ENCODE data around the gene ATP9A. TPM values are rescaled to one million over a fixed set of nuclear protein-coding genes. Genes with fewer than 3 reads are reported as not detected.
"Not testable (repeated sequence)": the region's sequence is repeated elsewhere in the genome, so short reads cannot be mapped to it uniquely, and the experiment has no call there.

ATP9A gene
- total RNA-seq, 1 donor from 2014 or later, result 55.6 TPM

- peak in 1 of 2 donors; percentile 19 for DNase-seq (ENCODE audit: low read depth in 2 of 2)
These were observed 108.6 kb downstream of the ATP9A start for GRCh38 chr20:51659491-51660050.

- DNase-seq (ENCODE audit: low read depth in 2 of 2), result no peak
These were observed 111.4 kb downstream of the ATP9A start for GRCh38 chr20:51656726-51657260.

GRCh38 chr20:51656089-51656488 is 112.1 kb downstream of the ATP9A start:
- DNase-seq (ENCODE audit: low read depth in 2 of 2), result not testable (repeated sequence)

- DNase-seq (ENCODE audit: low read depth in 2 of 2), result no peak
These were observed 113.7 kb downstream of the ATP9A start for GRCh38 chr20:51654495-51654894.

GRCh38 chr20:51654060-51654459 is 114.1 kb downstream of the ATP9A start:
- no peak for DNase-seq (ENCODE audit: low read depth in 2 of 2)

GRCh38 chr20:51653226-51653625 is 115.0 kb downstream of the ATP9A start:
- no peak for DNase-seq (ENCODE audit: low read depth in 2 of 2)

- peak; percentile 70 to 72 for DNase-seq (ENCODE audit: low read depth in 2 of 2)
These were observed 116.2 kb downstream of the ATP9A start for GRCh38 chr20:51651921-51652549.

GRCh38 chr20:51650685-51651134 is 117.5 kb downstream of the ATP9A start:
- peak; percentile 77 to 86 for DNase-seq (ENCODE audit: low read depth in 2 of 2)

GRCh38 chr20:51648571-51648947 is 119.6 kb downstream of the ATP9A start:
- no peak for DNase-seq (ENCODE audit: low read depth in 2 of 2)

- no peak for DNase-seq (ENCODE audit: low read depth in 2 of 2)
These were observed 120.3 kb downstream of the ATP9A start for GRCh38 chr20:51647674-51648570.

- not testable (repeated sequence) for DNase-seq (ENCODE audit: low read depth in 2 of 2)
These were observed 124.4 kb downstream of the ATP9A start for GRCh38 chr20:51643810-51644209.

- peak; percentile 29 to 39 for DNase-seq (ENCODE audit: low read depth in 2 of 2)
These were observed 124.8 kb downstream of the ATP9A start for GRCh38 chr20:51643390-51643789.

- DNase-seq (ENCODE audit: low read depth in 2 of 2), result no peak
These were observed 126.3 kb downstream of the ATP9A start for GRCh38 chr20:51641866-51642265.

GRCh38 chr20:51640743-51641142 is 127.4 kb downstream of the ATP9A start:
- no peak for DNase-seq (ENCODE audit: low read depth in 2 of 2)

GRCh38 chr20:51639206-51639832 is 128.9 kb downstream of the ATP9A start:
- DNase-seq (ENCODE audit: low read depth in 2 of 2), result peak; percentile 85 to 92

GRCh38 chr20:51637241-51637640 is 130.9 kb downstream of the ATP9A start:
- no peak for DNase-seq (ENCODE audit: low read depth in 2 of 2)

- peak; percentile 95 to 97 for DNase-seq (ENCODE audit: low read depth in 2 of 2)
These were observed 132.1 kb downstream of the ATP9A start for GRCh38 chr20:51636123-51636522.

GRCh38 chr20:51635680-51636079 is 132.5 kb downstream of the ATP9A start:
- DNase-seq (ENCODE audit: low read depth in 2 of 2), result no peak

- DNase-seq (ENCODE audit: low read depth in 2 of 2), result no peak
These were observed 133.3 kb downstream of the ATP9A start for GRCh38 chr20:51634877-51635276.

GRCh38 chr20:51634257-51634656 is 133.9 kb downstream of the ATP9A start:
- DNase-seq (ENCODE audit: low read depth in 2 of 2), result no peak

- DNase-seq (ENCODE audit: low read depth in 2 of 2), result no peak
These were observed 134.8 kb downstream of the ATP9A start for GRCh38 chr20:51633430-51633829.

GRCh38 chr20:51631953-51632352 is 136.2 kb downstream of the ATP9A start:
- DNase-seq (ENCODE audit: low read depth in 2 of 2), result no peak
